ENCODE data around the gene GANAB. TPM values are rescaled to one million over a fixed set of nuclear protein-coding genes. Genes with fewer than 3 reads are reported as not detected.
A peak's percentile ranks its signal among the peaks of the same experiment; 100 is the strongest.

The GANAB gene
- total RNA-seq, 4 donors from 2014 or later, result 77.7 to 129 (median 111) TPM

DNA sequence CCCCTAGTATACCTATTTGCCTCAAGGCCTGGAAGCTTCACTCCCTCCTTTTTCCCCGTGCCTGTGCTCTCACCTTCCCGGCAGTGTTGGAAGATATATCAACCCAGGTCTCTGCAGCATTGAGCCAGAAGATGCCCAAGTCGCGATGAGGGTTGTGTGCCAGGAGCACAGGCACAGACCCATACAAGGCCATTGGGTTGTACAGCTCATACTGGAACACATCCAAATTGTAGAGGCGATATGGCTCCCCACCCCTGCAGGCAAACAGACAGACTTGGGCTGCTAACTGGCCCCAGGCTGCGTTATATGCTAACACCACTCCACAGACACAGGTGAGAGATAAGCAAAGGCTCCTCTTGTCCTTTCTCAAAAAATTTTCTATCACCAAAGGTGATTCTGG, 13.9 kb downstream of the GANAB start:
- 82% methylated on average over 6 of the region's 6 CpGs for WGBS

DNA sequence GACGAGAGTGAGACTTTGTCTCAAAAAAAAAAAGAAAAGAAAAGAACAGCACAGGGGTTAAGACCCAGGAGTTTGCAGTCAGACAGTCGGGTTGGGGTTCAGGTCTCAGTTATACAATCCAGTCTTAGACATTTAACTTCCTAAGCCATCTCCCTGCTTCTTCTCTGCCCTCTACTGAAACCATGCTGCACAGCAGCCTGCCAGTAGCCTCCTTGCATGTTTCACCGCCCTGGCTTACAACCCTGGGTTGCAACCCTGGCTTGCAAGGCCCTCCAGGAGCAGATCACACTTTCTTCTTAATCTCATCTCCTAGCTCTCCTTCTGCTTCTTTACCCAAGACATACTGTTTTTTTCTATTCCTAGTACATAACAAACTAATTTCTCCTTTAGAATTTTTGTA, 18.7 kb downstream of the GANAB start:
- no peaks in the 10 kb centered on the region for H3K9me3 ChIP-seq
- H3K4me1 ChIP-seq, result peaks cover 0 to 7% (median 3%) of the 10 kb centered on the region in 4 donors
- no peaks in the 10 kb centered on the region for H3K27me3 ChIP-seq
- H3K4me3 ChIP-seq, result no peak overlapping the region
- intact Hi-C loops (cut with DNase I), result no loop called here
- H3K27ac ChIP-seq (replicated peaks in 1 of 4), result no peak overlapping the region
- peaks cover 68 to 82% (median 80%) of the 10 kb centered on the region in 4 donors for H3K36me3 ChIP-seq
- TF ChIP-seq POLR2AphosphoS5 (IDR thresholded peaks at IDR 0.05), result no peak
- no peak for TF ChIP-seq POLR2A (IDR thresholded peaks at IDR 0.05; ENCODE audit: low read depth)
- TF ChIP-seq EP300 (IDR thresholded peaks at IDR 0.05), result no peak
- TF ChIP-seq CTCF (IDR thresholded peaks at IDR 0.05), result no peak
- 76% methylated on average over 3 of the region's 3 CpGs for WGBS
- no peak for DNase-seq (ENCODE audit: extremely low spot score)

More for the DNA sequence above, 13.9 kb downstream of the GANAB start:
- DNase-seq (ENCODE audit: extremely low spot score), result no peak
- Histone ChIP-seq H3K36me3 (peaks cover 83 to 100% (median 99%) of the 10 kb centered on the region in 4 donors), H3K27me3 (no peaks in the 10 kb centered on the region), H3K4me1 (peaks cover 0 to 8% (median 3%) of the 10 kb centered on the region in 4 donors), H3K4me3 (no peak overlapping the region), H3K27ac (replicated peaks in 1 of 4) (no peak overlapping the region), H3K9me3 (no peaks in the 10 kb centered on the region)
- intact Hi-C loops (cut with DNase I), result no loop called here
- TF ChIP-seq EP300 (IDR thresholded peaks at IDR 0.05) (no peak), CTCF (IDR thresholded peaks at IDR 0.05) (no peak), POLR2A (IDR thresholded peaks at IDR 0.05; ENCODE audit: low read depth) (no peak), POLR2AphosphoS5 (IDR thresholded peaks at IDR 0.05) (no peak)

DNA sequence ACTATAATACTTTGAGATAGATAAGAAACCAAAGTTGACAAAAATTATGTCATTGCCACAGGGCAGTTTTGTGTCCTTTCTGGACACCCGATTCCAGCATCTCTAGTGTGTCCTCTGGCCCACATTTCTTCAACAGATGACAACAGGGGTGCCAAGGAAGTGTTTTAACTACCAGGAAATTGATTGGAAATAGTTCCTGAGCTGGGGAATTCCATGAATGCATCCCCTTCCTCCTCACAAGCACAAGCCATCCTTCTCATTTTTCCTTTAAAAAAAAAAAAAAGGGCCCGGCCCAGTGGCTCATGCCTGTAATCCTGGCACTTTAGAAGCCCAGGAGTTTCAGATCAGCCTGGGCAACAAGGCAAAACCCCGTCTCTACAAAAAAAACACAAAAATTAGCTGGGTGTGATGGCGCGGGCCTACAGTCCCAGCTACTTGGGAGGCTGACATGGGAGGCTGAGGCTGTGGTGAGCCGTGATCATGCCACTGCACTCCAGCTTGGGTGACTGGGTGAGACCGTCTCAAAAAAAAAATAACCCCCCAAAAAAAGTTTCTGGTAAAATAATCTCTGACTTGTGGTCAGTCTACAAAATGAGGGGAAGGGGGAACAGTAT, 23.8 kb downstream of the GANAB start:
- Histone ChIP-seq H3K4me3 (peak overlapping the region; percentile 66 to 87 (median 76)), H3K27ac (replicated peaks in 1 of 4) (peak overlapping the region; percentile 83 to 91 (median 88)), H3K36me3 (peaks cover 22 to 46% (median 33%) of the 10 kb centered on the region in 4 donors), H3K27me3 (no peaks in the 10 kb centered on the region), H3K9me3 (no peaks in the 10 kb centered on the region), H3K4me1 (peaks cover 16 to 33% (median 23%) of the 10 kb centered on the region in 4 donors)
- WGBS, result 84% methylated on average over 7 of the region's 7 CpGs
- intact Hi-C loops (cut with DNase I), result no loop called here
- TF ChIP-seq POLR2AphosphoS5 (IDR thresholded peaks at IDR 0.05) (no peak), CTCF (IDR thresholded peaks at IDR 0.05) (no peak), POLR2A (IDR thresholded peaks at IDR 0.05; ENCODE audit: low read depth) (no peak), EP300 (IDR thresholded peaks at IDR 0.05) (no peak)
- no peak for DNase-seq (ENCODE audit: extremely low spot score)

DNA sequence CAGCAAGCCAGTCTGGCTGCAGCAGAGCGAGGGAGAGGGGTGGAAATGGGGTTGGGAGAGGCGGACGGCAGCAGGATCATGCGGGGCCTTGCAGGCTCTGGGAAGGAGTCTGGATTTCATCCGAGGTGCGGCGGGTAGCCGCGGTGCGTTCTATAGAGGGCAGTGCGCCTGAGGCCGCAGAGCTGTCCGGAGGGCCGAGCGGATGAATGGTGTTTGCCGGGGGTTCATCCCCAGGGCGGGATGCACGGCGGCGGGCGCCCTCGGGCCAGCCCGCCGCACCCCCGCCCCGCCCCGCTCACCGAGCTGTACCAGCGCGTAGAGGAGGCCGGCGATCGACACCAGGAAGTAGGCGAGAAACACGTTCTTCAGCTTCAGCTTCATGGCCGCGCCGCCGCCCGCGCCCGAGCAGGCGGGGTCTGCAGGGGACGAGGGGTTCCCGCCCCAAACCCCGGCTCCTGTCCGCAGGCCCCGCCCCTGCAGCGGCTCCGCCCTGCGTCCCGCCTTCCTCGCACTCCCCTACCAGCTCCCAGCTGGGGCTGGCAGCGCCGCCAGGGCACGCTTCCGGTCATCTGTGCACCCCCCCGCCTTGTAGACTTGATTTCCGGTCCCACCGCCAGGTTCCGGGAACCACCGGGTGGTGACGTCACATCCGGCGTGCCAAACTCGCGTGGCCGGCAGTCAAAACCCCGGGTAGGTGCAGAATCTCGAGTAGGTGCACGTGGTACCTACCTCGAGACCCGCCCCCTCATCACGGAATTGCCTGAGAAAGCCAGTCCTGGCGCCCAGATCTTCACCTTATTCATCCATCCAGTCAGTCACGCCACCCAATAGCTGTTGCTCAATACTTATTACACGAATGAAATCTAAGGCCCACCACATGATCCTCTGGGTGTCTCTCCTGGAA, 24.6 kb downstream of the GANAB start, which contains the start of gene B3GAT3:
Gene B3GAT3 (minus strand): TSS at position 420 of the 904 bp plus-strand sequence. CDS start 39 bp downstream, at position 381.
- Histone ChIP-seq H3K36me3 (peaks cover 18 to 46% (median 33%) of the 10 kb centered on the region in 4 donors), H3K27me3 (no peaks in the 10 kb centered on the region), H3K9me3 (no peaks in the 10 kb centered on the region), H3K4me3 (peak within 1 kb of the TSS; percentile 66 to 87 (median 76)), H3K4me1 (peaks cover 16 to 33% (median 23%) of the 10 kb centered on the region in 4 donors), H3K27ac (replicated peaks in 1 of 4) (peak within 1 kb of the TSS; percentile 83 to 91 (median 88))
- peak; percentile 99 for DNase-seq (ENCODE audit: extremely low spot score)
- peak; percentile 96 to 98 for TF ChIP-seq POLR2AphosphoS5 (IDR thresholded peaks at IDR 0.05)
- TF ChIP-seq POLR2A (IDR thresholded peaks at IDR 0.05; ENCODE audit: low read depth), result peak; percentile 63
- TF ChIP-seq CTCF (IDR thresholded peaks at IDR 0.05), result peak in 1 of 3 experiments; percentile 25
- peak; percentile 85 for TF ChIP-seq EP300 (IDR thresholded peaks at IDR 0.05)
- WGBS, result 2% methylated on average over 27 of the region's 77 CpGs
- intact Hi-C loops (cut with DNase I), result no loop called here
